ENCODE measurements around the gene GALT. TPM values are rescaled to one million over a fixed set of nuclear protein-coding genes. Genes with fewer than 3 reads are reported as not detected.

Gene GALT
- total RNA-seq, 4 donors from 2014 or later: 8.1 to 23.6 (median 20.0) TPM

- in situ Hi-C loops (cut with MboI; ENCODE audit: low sequenced_read_pairs in 4 of 4): loop anchor here in 1 of 4 donors (25.0 kb wide), 1 partner anchor 98 kb away; the partner anchor contains the start of gene ENHO
- ATAC-seq (peak; percentile 15 to 48), DNase-seq (peak in 1 of 2 donors; percentile 55)
- Histone ChIP-seq H3K9me3 (no peaks in the 10 kb centered on the region), H3K27ac (peak overlapping the region; percentile 93 to 98 (median 96)), H3K36me3 (peaks cover 0 to 10% of the 10 kb centered on the region in 2 donors), H3K27me3 (no peaks in the 10 kb centered on the region), H3K4me3 (peak overlapping the region; percentile 67 to 89 (median 81)), H3K4me1 (peaks cover 23 to 30% of the 10 kb centered on the region in 2 donors)
- no peak for TF ChIP-seq CTCF (IDR thresholded peaks at IDR 0.05 in 4 of 5, conservative IDR thresholded peaks at IDR 0.05 in 1 of 5)
- no peak for TF ChIP-seq POLR2A (IDR thresholded peaks at IDR 0.05)
- intact Hi-C loops (cut with DNase I; ENCODE audit: low total_unique reads): no loop called here
These were observed 35.9 kb upstream of the GALT start for GRCh38 chr9:34610434-34611206.

- no peak for TF ChIP-seq CTCF (IDR thresholded peaks at IDR 0.05 in 4 of 5, conservative IDR thresholded peaks at IDR 0.05 in 1 of 5)
- TF ChIP-seq POLR2A (IDR thresholded peaks at IDR 0.05): no peak
- H3K4me1 ChIP-seq: peaks cover 23 to 30% of the 10 kb centered on the region in 2 donors
- intact Hi-C loops (cut with DNase I; ENCODE audit: low total_unique reads): no loop called here
- H3K27ac ChIP-seq: peak overlapping the region; percentile 93 to 98 (median 96)
- no peaks in the 10 kb centered on the region for H3K27me3 ChIP-seq
- in situ Hi-C loops (cut with MboI; ENCODE audit: low sequenced_read_pairs in 4 of 4): loop anchor here in 1 of 4 donors (25.0 kb wide), 1 partner anchor 99 kb away; the partner anchor contains the start of gene ENHO
- no peaks in the 10 kb centered on the region for H3K9me3 ChIP-seq
- H3K4me3 ChIP-seq: peak overlapping the region; percentile 67 to 89 (median 81)
- peak; percentile 39 to 51 for ATAC-seq
- H3K36me3 ChIP-seq: peaks cover 0 to 16% of the 10 kb centered on the region in 2 donors
- DNase-seq: peak in 1 of 2 donors; percentile 42
These were observed 35.1 kb upstream of the GALT start for GRCh38 chr9:34611251-34611810.

GRCh38 chr9:34611811-34612787 is 34.4 kb upstream of the GALT start, which contains the start of gene RPP25L:
RPP25L (minus strand) TSS chr9:34612097; CDS start chr9:34611296, 801 bp downstream.
- peak within 1 kb of the TSS; percentile 93 to 98 (median 96) for H3K27ac ChIP-seq
- H3K9me3 ChIP-seq: no peaks in the 10 kb centered on the region
- in situ Hi-C loops (cut with MboI; ENCODE audit: low sequenced_read_pairs in 4 of 4) (loop anchor here in 1 of 4 donors (25.0 kb wide), 1 partner anchor 100 kb away; the partner anchor contains the start of gene ENHO), intact Hi-C loops (cut with DNase I; ENCODE audit: low total_unique reads) (loop anchor here (1.0 kb wide), 2 partner anchors 17 to 22 kb away; partner anchors contain the start of gene ARID3C)
- H3K4me3 ChIP-seq: peak within 1 kb of the TSS; percentile 67 to 89 (median 81)
- peaks cover 23 to 30% of the 10 kb centered on the region in 2 donors for H3K4me1 ChIP-seq
- DNase-seq: peak; percentile 75 to 76
- no peaks in the 10 kb centered on the region for H3K27me3 ChIP-seq
- TF ChIP-seq CTCF (IDR thresholded peaks at IDR 0.05 in 4 of 5, conservative IDR thresholded peaks at IDR 0.05 in 1 of 5): peak in 1 of 5 experiments; percentile 9
- TF ChIP-seq POLR2A (IDR thresholded peaks at IDR 0.05): peak; percentile 82 to 90
- H3K36me3 ChIP-seq: peaks cover 0 to 23% of the 10 kb centered on the region in 2 donors
- ATAC-seq: peak; percentile 79 to 83
